SK-N-SH treated with all-trans-retinoic acid at 6 μM for 48 hours (cell line): Measurements from ENCODE around the gene MSN.

ENCODE experiments used
- ESRRG ChIP-seq: fragments of 250-450 bp; sonication (Bioruptor Pico); IDR thresholded peaks from 2 replicates; pipeline ENCODE4 v1.6.1; 2021; ENCODE audit warnings: mild to moderate bottlenecking
- ZFP30 ChIP-seq: fragments of 450-650 bp; formaldehyde crosslinking; IDR thresholded peaks from 2 replicates; pipeline ENCODE4 v1.5.0; 2022; ENCODE audit warnings: mild to moderate bottlenecking, moderate library complexity

DNA sequence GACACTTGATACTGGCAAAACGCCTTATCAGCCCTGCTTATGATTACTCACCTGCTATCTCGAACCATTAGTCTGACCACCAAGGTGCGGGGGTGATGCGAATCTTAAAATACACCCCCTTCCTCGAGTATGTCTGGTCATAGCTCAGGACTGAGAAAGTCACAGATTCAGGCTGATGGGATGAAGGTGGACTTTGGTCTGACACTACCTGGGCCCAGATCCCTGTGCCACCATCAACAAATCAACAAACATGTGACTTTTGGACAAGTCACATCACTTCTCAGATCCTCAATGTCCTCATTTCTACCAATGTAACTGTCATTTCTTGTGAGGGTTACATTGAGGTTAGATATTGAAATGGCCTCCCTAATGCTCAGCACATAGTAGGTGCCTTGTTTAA is 9.8 kb upstream of the MSN start:
- TF ChIP-seq ZFP30 (CRISPR knock-in tag) (no peak), ESRRG (CRISPR knock-in tag) (no peak)
